ENCODE results near the gene SH3RF3.
"Not testable (repeated sequence)": the region's sequence is repeated elsewhere in the genome, so short reads cannot be mapped to it uniquely, and the experiment has no call there.

DNA sequence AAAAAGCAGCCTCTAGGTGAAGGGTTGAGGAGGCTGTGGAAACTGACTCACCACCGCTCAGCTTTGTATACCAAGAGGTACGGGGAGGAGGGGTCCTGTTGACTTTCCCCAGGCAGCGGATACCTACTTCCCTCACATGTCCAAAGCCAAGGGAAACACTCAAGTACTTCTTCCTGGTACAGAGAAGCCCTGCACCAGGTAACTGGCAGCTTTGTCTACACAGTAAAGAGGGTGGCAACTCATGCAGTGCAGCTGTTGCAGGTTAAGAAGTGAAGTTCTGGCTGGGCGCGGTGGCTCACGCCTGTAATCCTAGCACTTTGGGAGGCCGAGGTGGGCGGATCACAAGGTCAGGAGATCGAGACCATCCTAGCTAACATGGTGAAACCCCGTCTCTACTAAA, 8.3 kb upstream of the SH3RF3 start:
- TF ChIP-seq, protein P1, sequence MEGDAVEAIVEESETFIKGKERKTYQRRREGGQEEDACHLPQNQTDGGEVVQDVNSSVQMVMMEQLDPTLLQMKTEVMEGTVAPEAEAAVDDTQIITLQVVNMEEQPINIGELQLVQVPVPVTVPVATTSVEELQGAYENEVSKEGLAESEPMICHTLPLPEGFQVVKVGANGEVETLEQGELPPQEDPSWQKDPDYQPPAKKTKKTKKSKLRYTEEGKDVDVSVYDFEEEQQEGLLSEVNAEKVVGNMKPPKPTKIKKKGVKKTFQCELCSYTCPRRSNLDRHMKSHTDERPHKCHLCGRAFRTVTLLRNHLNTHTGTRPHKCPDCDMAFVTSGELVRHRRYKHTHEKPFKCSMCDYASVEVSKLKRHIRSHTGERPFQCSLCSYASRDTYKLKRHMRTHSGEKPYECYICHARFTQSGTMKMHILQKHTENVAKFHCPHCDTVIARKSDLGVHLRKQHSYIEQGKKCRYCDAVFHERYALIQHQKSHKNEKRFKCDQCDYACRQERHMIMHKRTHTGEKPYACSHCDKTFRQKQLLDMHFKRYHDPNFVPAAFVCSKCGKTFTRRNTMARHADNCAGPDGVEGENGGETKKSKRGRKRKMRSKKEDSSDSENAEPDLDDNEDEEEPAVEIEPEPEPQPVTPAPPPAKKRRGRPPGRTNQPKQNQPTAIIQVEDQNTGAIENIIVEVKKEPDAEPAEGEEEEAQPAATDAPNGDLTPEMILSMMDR (conservative IDR thresholded peaks at IDR 0.05 in 1 of 2, IDR thresholded peaks at IDR 0.05 in 1 of 2; ENCODE audit: low read depth in 1 of 2, low read length in 2 of 2), result not testable (repeated sequence)
- not testable (repeated sequence) for TF ChIP-seq EZH2 (IDR thresholded peaks at IDR 0.05; ENCODE audit: low read length, missing control alignments)

Measured in fibroblast of lung (primary cell).